Mucosa of rectum (tissue), 2 donors: ENCODE data around the gene CUL3.

Experiments used
- H3K27ac ChIP-seq, 2 donors: one replicate each; pipeline ENCODE4 v1.7.0; 2013; ENCODE audit warnings: inconsistent platforms in 2 of 2, low read depth in 2 of 2, low read length in 2 of 2
- H3K27me3 ChIP-seq, 2 donors: one replicate each; pipeline ENCODE4 v1.7.0; 2013; ENCODE audit warnings: low read length in 2 of 2; ENCODE audit not compliant: control insufficient read depth in 2 of 2, insufficient read depth in 2 of 2
- H3K36me3 ChIP-seq, 2 donors: one replicate each; pipeline ENCODE4 v1.7.0; 2013; ENCODE audit warnings: low read length in 2 of 2; ENCODE audit not compliant: control insufficient read depth in 2 of 2, insufficient read depth in 2 of 2
- H3K4me1 ChIP-seq, 2 donors: one replicate each; pipeline ENCODE4 v1.7.0; 2013; ENCODE audit warnings: low read length in 2 of 2, mild to moderate bottlenecking in 1 of 2; ENCODE audit not compliant: control insufficient read depth in 2 of 2, insufficient read depth in 2 of 2
- H3K4me3 ChIP-seq, 2 donors: one replicate each; pipeline ENCODE4 v1.7.0; 2013; ENCODE audit warnings: low read length in 2 of 2
- H3K9ac ChIP-seq, 2 donors: one replicate each; pipeline ENCODE4 v1.7.0; 2013; ENCODE audit warnings: low read length in 2 of 2, low read depth in 1 of 2, mild to moderate bottlenecking in 1 of 2
- H3K9me3 ChIP-seq, 2 donors: one replicate each; pipeline ENCODE4 v1.7.0; 2013; ENCODE audit warnings: low read length in 2 of 2; ENCODE audit not compliant: control insufficient read depth in 2 of 2
- donor health status: healthy.
- donor health status: Normal muscosa, but diverticular disease.

The CUL3 gene

GRCh38 chr2:224565452-224566035 lies 19.6 kb downstream of the CUL3 start:
- Histone ChIP-seq H3K9ac (no peak overlapping the region), H3K4me1 (no peaks in the 10 kb centered on the region), H3K27me3 (no peaks in the 10 kb centered on the region), H3K36me3 (peaks cover 0 to 4% of the 10 kb centered on the region in 2 donors), H3K9me3 (no peaks in the 10 kb centered on the region), H3K4me3 (no peak overlapping the region), H3K27ac (no peak overlapping the region)

DNA sequence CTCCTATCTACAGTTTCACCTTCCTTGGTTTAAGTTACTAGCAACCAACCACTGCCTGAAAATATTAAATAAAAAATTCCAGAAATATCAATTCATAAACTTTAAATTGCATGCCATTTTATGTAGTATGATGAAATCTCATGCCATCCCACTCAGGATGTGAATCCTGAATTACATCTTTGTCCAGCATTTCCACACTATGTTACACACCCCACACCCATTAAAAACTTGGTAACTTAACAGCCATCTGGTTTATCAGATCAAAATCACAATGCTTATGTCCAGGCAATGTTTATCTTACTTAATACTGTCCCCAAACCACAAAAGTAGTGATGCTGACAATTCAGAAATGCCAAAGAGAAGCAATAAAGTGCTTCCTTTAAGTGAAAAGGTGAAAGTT lies 21.6 kb downstream of the CUL3 start:
- H3K9ac ChIP-seq = no peak overlapping the region
- H3K4me3 ChIP-seq = no peak overlapping the region
- H3K4me1 ChIP-seq = no peaks in the 10 kb centered on the region
- H3K9me3 ChIP-seq = no peaks in the 10 kb centered on the region
- no peaks in the 10 kb centered on the region for H3K27me3 ChIP-seq
- H3K27ac ChIP-seq = no peak overlapping the region
- H3K36me3 ChIP-seq = peaks cover 0 to 4% of the 10 kb centered on the region in 2 donors

GRCh38 chr2:224562831-224563230 lies 22.3 kb downstream of the CUL3 start:
- no peak overlapping the region for H3K27ac ChIP-seq
- H3K9ac ChIP-seq = no peak overlapping the region
- H3K9me3 ChIP-seq = no peaks in the 10 kb centered on the region
- H3K4me3 ChIP-seq = no peak overlapping the region
- H3K4me1 ChIP-seq = no peaks in the 10 kb centered on the region
- H3K27me3 ChIP-seq = no peaks in the 10 kb centered on the region
- peaks cover 0 to 4% of the 10 kb centered on the region in 2 donors for H3K36me3 ChIP-seq

DNA sequence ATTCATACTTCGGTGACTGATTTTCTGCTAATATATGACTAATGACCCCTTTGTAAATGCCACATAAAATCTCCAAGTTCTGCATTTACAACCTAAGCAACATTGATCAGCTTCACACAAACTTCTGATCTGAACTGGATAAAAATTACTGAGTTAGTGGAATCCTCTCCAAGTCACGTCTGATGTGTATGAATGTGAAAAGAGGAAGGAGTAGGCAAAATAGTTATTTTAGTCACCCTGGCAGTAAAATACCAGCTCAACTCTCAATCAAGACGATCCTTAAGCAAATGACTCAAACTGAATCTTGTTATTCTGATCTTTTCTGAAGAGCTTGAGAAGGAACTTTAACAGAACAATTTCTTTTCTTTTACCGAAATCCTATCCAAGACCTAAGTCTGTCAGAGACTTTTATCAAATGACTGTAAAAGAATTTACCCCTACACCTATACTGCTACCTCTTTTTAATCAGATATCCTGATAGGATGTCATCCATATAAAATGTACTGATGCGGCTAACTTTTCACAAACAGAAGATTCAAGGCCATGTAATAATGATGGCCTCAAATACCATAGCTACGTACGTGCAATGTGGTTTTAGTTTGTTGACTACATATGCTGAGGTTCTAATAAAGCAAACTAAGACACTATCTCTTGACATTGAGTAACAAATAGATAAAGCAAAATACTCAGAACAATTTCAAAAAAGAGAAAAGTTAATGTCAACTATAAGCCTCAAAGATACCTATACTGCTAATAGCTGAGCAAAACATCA lies 23.7 kb downstream of the CUL3 start:
- H3K4me3 ChIP-seq = no peak overlapping the region
- H3K36me3 ChIP-seq = peaks cover 0 to under 1% of the 10 kb centered on the region in 2 donors
- no peaks in the 10 kb centered on the region for H3K9me3 ChIP-seq
- H3K9ac ChIP-seq = no peak overlapping the region
- no peaks in the 10 kb centered on the region for H3K27me3 ChIP-seq
- H3K27ac ChIP-seq = no peak overlapping the region
- H3K4me1 ChIP-seq = no peaks in the 10 kb centered on the region

- no peaks in the 10 kb centered on the region for H3K27me3 ChIP-seq
- no peak overlapping the region for H3K9ac ChIP-seq
- no peaks in the 10 kb centered on the region for H3K36me3 ChIP-seq
- H3K9me3 ChIP-seq = no peaks in the 10 kb centered on the region
- no peaks in the 10 kb centered on the region for H3K4me1 ChIP-seq
- H3K27ac ChIP-seq = no peak overlapping the region
- no peak overlapping the region for H3K4me3 ChIP-seq
These were observed 24.6 kb downstream of the CUL3 start for GRCh38 chr2:224560549-224560948.

DNA sequence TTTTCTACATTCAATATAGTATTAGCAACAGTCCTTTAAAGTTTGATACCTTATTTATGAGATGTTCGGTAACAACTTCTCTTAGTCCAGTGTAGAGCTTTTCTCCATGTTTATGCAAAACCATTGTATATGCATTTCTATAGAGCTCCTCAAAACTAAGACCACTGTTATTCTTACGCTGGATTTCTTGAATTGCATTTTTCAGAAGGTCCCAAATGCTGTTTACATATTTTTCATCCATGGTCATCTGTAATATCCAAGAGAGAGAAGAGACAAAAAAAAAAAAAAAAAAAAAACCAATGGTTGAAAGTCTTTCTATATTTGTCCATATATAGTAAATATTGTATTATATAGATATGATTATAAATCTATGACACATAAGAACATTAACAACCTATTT lies 27.6 kb downstream of the CUL3 start:
- H3K27ac ChIP-seq = no peak overlapping the region
- H3K4me1 ChIP-seq = no peaks in the 10 kb centered on the region
- no peaks in the 10 kb centered on the region for H3K9me3 ChIP-seq
- H3K27me3 ChIP-seq = no peaks in the 10 kb centered on the region
- no peak overlapping the region for H3K9ac ChIP-seq
- H3K36me3 ChIP-seq = no peaks in the 10 kb centered on the region
- no peak overlapping the region for H3K4me3 ChIP-seq

GRCh38 chr2:224556381-224556780 lies 28.8 kb downstream of the CUL3 start:
- H3K4me1 ChIP-seq = no peaks in the 10 kb centered on the region

GRCh38 chr2:224555823-224556366 lies 29.3 kb downstream of the CUL3 start:
- Histone ChIP-seq H3K9me3 (no peaks in the 10 kb centered on the region), H3K27ac (no peak overlapping the region), H3K36me3 (no peaks in the 10 kb centered on the region), H3K4me3 (no peak overlapping the region), H3K27me3 (no peaks in the 10 kb centered on the region), H3K4me1 (no peaks in the 10 kb centered on the region), H3K9ac (no peak overlapping the region)

More at GRCh38 chr2:224556381-224556780, 28.8 kb downstream of the CUL3 start:
- Histone ChIP-seq H3K4me3 (no peak overlapping the region), H3K27ac (no peak overlapping the region), H3K27me3 (no peaks in the 10 kb centered on the region), H3K9me3 (no peaks in the 10 kb centered on the region), H3K36me3 (no peaks in the 10 kb centered on the region), H3K9ac (no peak overlapping the region)

GRCh38 chr2:224552771-224553170 lies 32.4 kb downstream of the CUL3 start:
- Histone ChIP-seq H3K27me3 (no peaks in the 10 kb centered on the region), H3K36me3 (no peaks in the 10 kb centered on the region), H3K27ac (no peak overlapping the region), H3K4me3 (no peak overlapping the region), H3K9ac (no peak overlapping the region), H3K9me3 (no peaks in the 10 kb centered on the region), H3K4me1 (no peaks in the 10 kb centered on the region)

DNA sequence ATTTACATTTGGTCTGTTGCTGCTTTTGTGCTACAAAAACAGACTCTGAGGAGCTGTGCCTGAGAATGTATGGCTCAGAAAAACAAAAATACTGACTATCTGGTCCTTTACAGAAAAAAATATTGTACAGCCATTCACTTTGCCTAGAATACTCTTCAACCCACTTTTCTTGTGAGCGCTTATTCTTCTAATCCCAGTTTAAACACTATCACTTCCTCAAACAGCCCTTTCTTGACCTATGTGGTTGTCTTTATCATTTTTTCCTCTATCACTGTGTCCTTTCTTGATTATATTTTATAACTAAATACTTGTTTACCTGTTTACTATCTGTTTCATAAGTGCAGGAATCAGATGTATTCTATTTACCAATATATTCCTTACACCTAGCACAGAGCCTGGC lies 33.5 kb downstream of the CUL3 start:
- no peaks in the 10 kb centered on the region for H3K27me3 ChIP-seq
- no peaks in the 10 kb centered on the region for H3K9me3 ChIP-seq
- H3K27ac ChIP-seq = no peak overlapping the region
- H3K9ac ChIP-seq = no peak overlapping the region
- H3K4me3 ChIP-seq = no peak overlapping the region
- H3K36me3 ChIP-seq = no peaks in the 10 kb centered on the region
- no peaks in the 10 kb centered on the region for H3K4me1 ChIP-seq
